ENCODE measurements around the gene CLUH. TPM values are rescaled to one million over a fixed set of nuclear protein-coding genes. Genes with fewer than 3 reads are reported as not detected.

CLUH gene
- total RNA-seq, 1 donor from 2014 or later: 58.1 TPM

DNA sequence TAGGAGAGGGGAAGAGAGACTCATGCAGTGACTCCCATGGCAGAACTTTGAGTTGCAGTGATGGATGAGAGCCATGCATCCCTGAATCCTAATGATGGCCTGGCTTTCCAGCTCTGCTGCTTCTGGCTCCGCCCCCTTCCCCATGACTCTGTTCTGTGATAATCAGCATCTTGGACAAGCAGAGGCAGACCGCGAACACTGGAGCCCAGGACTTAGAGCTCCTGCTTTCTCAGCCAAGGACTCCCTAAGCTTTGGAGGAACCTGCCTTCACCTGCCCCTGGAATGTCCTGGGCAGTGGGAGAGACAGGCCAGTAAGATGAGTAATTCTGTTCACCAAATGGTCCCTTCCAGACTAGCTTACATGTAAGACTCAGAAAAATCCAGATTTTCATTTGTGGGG is 25.4 kb upstream of the CLUH start:
- no peak overlapping the region for H3K27ac ChIP-seq
- TF ChIP-seq, protein P1, sequence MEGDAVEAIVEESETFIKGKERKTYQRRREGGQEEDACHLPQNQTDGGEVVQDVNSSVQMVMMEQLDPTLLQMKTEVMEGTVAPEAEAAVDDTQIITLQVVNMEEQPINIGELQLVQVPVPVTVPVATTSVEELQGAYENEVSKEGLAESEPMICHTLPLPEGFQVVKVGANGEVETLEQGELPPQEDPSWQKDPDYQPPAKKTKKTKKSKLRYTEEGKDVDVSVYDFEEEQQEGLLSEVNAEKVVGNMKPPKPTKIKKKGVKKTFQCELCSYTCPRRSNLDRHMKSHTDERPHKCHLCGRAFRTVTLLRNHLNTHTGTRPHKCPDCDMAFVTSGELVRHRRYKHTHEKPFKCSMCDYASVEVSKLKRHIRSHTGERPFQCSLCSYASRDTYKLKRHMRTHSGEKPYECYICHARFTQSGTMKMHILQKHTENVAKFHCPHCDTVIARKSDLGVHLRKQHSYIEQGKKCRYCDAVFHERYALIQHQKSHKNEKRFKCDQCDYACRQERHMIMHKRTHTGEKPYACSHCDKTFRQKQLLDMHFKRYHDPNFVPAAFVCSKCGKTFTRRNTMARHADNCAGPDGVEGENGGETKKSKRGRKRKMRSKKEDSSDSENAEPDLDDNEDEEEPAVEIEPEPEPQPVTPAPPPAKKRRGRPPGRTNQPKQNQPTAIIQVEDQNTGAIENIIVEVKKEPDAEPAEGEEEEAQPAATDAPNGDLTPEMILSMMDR (IDR thresholded peaks at IDR 0.05): no peak
- H3K4me3 ChIP-seq: no peak overlapping the region
- intact Hi-C loops (cut with DNase I): no loop called here
- no peak for DNase-seq (ENCODE audit: low spot score in 2 of 2)
- H3K27me3 ChIP-seq: no peaks in the 10 kb centered on the region
- H3K36me3 ChIP-seq: no peaks in the 10 kb centered on the region
- H3K4me1 ChIP-seq: no peaks in the 10 kb centered on the region
- no peaks in the 10 kb centered on the region for H3K9me3 ChIP-seq

DNA sequence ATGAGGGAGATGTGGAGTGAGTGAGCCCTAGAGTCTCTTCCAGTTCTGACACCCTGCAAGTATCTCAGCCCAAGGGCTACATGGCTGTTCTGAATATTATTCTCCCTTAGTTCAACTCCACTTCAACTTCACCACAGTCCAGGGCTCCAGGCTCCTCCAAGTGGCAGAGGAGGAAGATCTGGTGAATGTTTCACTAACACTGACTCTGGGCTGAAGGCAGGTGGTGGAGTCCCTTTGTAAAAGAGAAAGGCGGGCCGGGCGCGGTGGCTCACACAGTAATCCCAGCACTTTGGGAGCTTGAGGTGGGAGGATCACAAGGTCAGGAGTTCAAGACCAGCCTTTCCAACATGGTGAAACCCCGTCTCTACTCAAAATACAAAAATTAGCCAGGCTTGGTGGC is 24.3 kb upstream of the CLUH start:
- no peaks in the 10 kb centered on the region for H3K36me3 ChIP-seq
- no peak for DNase-seq (ENCODE audit: low spot score in 2 of 2)
- H3K9me3 ChIP-seq: no peaks in the 10 kb centered on the region
- H3K4me3 ChIP-seq: no peak overlapping the region
- intact Hi-C loops (cut with DNase I): no loop called here
- no peaks in the 10 kb centered on the region for H3K27me3 ChIP-seq
- TF ChIP-seq, protein P1 (IDR thresholded peaks at IDR 0.05): no peak
- no peak overlapping the region for H3K27ac ChIP-seq
- H3K4me1 ChIP-seq: no peaks in the 10 kb centered on the region

DNA sequence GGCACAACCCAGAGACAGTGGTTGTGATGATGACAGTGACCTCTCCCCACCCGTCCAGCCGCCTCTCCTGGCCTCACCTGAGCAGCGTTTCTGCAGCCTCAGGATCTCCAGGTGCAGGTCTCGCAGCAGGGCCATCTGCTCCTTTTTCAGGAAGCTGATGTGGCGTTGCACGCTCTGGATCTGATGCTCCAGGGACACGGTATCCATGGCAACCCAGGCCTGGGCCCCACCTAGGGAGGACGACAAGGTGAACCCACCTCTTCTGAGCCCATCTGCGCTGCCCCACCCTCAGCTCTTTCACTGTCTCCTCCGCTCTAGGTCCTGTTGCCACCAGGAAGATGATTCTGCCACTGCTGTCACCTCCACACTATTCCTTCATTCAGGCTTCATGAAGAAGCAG is 23.4 kb upstream of the CLUH start:
- intact Hi-C loops (cut with DNase I): no loop called here
- Histone ChIP-seq H3K27ac (no peak overlapping the region), H3K9me3 (no peaks in the 10 kb centered on the region), H3K27me3 (no peaks in the 10 kb centered on the region), H3K36me3 (no peaks in the 10 kb centered on the region), H3K4me3 (no peak overlapping the region), H3K4me1 (no peaks in the 10 kb centered on the region)
- no peak for DNase-seq (ENCODE audit: low spot score in 2 of 2)
- TF ChIP-seq, protein P1 (IDR thresholded peaks at IDR 0.05): no peak

DNA sequence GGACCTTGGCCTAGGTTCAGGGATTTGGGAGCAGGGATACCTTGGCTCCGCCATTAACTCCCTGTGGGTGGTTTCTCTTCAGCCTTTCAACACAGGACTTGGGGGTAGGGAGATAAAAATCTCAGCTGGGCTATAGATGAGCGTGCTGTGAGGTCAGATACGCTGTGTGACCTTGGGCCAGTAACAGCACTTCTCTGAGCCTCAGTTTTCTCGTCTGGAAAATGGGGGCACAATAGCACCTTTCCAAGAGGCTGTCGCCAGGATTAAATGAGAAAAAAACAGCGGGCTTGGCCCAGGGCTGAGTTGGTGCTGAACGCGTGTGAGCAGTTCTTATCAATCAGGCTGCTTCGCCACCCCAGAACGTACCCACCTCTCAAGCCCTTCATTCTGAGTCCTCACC is 20.2 kb upstream of the CLUH start:
- Histone ChIP-seq H3K4me3 (no peak overlapping the region), H3K9me3 (no peaks in the 10 kb centered on the region), H3K27me3 (no peaks in the 10 kb centered on the region), H3K4me1 (no peaks in the 10 kb centered on the region), H3K36me3 (no peaks in the 10 kb centered on the region), H3K27ac (no peak overlapping the region)
- intact Hi-C loops (cut with DNase I): no loop called here
- TF ChIP-seq, protein P1 (IDR thresholded peaks at IDR 0.05): no peak
- DNase-seq (ENCODE audit: low spot score in 2 of 2): no peak

DNA sequence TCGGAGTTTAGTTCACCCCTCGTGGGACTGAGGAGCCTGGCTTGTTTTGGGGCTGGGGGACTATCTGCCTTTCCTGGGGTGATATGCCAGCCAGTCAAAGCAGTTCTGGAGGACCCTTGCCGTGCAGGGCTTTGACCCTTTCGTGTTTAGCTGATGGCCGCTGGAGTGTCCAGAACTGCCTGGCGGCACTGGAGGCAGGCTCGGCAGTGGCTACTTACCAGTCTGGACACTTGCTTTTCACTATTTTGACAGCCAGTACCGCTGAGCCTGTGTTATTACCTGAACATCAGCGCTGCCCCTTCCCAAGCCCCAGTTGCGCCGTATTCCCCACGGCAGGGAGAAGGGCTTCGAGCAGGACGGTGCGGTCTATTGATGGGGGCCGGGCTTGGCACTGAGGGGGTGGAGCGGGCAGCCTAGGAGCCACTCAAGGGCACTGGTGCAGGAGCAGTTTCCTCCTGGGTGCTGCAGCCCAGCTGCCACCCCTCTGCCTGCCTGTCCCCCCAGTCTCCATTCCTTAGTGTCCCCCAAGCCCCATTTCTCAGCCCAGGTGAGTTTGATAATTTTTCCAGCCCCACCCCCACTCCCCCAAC is 19.3 kb upstream of the CLUH start:
- Histone ChIP-seq H3K27ac (no peak overlapping the region), H3K4me1 (no peaks in the 10 kb centered on the region), H3K4me3 (no peak overlapping the region), H3K27me3 (no peaks in the 10 kb centered on the region), H3K36me3 (no peaks in the 10 kb centered on the region), H3K9me3 (no peaks in the 10 kb centered on the region)
- TF ChIP-seq, protein P1 (IDR thresholded peaks at IDR 0.05): no peak
- intact Hi-C loops (cut with DNase I): no loop called here
- no peak for DNase-seq (ENCODE audit: low spot score in 2 of 2)

DNA sequence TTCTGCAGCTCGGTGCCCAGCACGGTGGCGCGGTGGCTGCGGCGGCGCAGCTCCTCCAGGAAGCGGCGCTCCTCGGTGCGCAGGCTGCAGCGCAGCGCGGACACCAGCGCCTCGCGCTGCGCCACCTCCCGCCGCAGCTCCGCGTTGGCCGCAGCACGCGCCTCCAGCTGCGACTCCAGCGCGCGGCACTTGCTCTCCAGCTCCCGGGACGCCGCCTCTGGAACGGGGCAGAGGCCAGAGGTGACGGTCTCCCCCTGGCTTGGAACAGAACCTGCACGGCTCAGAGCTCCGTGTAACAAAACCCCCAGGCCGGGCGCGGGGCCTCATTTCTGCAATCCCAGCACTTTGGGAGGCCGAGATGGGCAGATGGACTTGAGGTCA is 13.2 kb upstream of the CLUH start:
- no peak for DNase-seq (ENCODE audit: low spot score in 2 of 2)
- Histone ChIP-seq H3K4me1 (no peaks in the 10 kb centered on the region), H3K27ac (no peak overlapping the region), H3K4me3 (peak overlapping the region; percentile 31 to 57), H3K9me3 (no peaks in the 10 kb centered on the region), H3K27me3 (peaks cover 12% of the 10 kb centered on the region), H3K36me3 (no peaks in the 10 kb centered on the region)
- intact Hi-C loops (cut with DNase I): no loop called here
- TF ChIP-seq, protein P1 (IDR thresholded peaks at IDR 0.05): no peak

Measured in ascending aorta (tissue), 2 donors.